ENCODE data around the gene NAGPA.

The NAGPA gene

GRCh38 chr16:4980691-4981090 lies 53.0 kb downstream of the NAGPA start:
- DNase-seq (ENCODE audit: extremely low read depth, low read depth), result no peak

GRCh38 chr16:4979736-4980660 lies 53.7 kb downstream of the NAGPA start:
- no peak for DNase-seq (ENCODE audit: extremely low read depth, low read depth)
- TF ChIP-seq CTCF (IDR thresholded peaks at IDR 0.05; ENCODE audit: low read depth, low read length), result no peak

More at GRCh38 chr16:4980691-4981090, 53.0 kb downstream of the NAGPA start:
- no peak for TF ChIP-seq CTCF (IDR thresholded peaks at IDR 0.05; ENCODE audit: low read depth, low read length)

GRCh38 chr16:4979164-4979563 lies 54.6 kb downstream of the NAGPA start:
- DNase-seq (ENCODE audit: extremely low read depth, low read depth), result no peak
- TF ChIP-seq CTCF (IDR thresholded peaks at IDR 0.05; ENCODE audit: low read depth, low read length), result no peak

GRCh38 chr16:4976611-4977145 lies 57.1 kb downstream of the NAGPA start:
- no peak for DNase-seq (ENCODE audit: extremely low read depth, low read depth)
- TF ChIP-seq CTCF (IDR thresholded peaks at IDR 0.05; ENCODE audit: low read depth, low read length), result no peak

DNA sequence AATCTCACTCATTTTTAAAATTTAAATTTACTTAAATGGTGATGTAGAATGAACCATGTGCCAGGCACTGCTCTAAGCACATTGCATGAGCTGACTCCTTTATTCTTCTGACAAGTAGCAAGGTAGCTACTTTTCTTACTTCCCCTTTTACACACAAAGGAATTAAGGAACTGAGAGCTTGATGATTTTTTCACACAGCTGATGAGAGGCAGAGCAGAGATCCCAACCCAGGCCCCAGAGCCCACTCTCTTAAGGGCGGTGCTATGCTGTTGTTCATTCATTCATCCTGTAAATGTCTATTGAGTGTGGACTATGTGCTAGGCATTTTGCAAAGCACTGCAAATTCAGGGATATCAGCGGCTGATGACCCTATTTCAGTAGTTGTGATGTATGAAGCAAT lies 57.7 kb downstream of the NAGPA start:
- TF ChIP-seq CTCF (IDR thresholded peaks at IDR 0.05; ENCODE audit: low read depth, low read length), result no peak
- DNase-seq (ENCODE audit: extremely low read depth, low read depth), result no peak

Data from AG09319 (cell line).